ENCODE measurements around the gene EIPR1.

The EIPR1 gene

DNA sequence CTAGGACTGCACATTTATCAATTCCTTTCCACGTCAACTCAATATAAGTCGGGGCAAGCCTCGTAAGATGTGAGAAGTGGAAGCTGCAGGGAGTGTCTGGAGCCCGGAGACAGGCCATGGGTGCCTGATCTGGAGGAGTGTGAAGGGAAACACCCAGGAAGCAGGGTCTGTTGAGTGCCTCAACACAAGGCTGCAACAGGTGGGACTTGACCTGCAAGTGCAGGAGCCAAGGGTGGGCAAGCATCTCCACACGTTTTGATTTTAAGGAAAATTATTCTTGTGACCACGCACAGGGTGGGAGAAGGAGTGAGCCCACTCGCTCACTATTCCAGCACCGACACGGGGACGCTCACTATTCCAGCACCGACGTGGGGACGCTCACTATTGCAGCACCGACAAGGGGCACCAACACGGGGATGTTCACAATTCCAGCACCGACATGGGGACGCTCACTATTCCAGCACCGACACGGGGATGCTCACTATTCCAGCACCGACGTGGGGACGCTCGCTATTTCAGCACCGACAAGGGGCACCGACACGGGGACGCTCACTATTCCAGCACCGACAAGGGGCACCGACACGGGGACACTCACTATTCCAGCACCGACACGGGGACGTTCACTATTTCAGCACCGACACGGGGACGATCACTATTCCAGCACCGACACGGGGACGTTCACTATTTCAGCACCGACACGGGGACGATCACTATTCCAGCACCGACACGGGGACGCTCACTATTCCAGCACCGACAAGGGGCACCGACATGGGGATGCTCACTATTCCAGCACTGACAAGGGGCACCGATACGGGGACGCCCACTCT, 197.3 kb downstream of the EIPR1 start:
- H3K4me3 ChIP-seq (ENCODE audit: low read depth, low read length), result no peak overlapping the region
- TF ChIP-seq, protein P1, sequence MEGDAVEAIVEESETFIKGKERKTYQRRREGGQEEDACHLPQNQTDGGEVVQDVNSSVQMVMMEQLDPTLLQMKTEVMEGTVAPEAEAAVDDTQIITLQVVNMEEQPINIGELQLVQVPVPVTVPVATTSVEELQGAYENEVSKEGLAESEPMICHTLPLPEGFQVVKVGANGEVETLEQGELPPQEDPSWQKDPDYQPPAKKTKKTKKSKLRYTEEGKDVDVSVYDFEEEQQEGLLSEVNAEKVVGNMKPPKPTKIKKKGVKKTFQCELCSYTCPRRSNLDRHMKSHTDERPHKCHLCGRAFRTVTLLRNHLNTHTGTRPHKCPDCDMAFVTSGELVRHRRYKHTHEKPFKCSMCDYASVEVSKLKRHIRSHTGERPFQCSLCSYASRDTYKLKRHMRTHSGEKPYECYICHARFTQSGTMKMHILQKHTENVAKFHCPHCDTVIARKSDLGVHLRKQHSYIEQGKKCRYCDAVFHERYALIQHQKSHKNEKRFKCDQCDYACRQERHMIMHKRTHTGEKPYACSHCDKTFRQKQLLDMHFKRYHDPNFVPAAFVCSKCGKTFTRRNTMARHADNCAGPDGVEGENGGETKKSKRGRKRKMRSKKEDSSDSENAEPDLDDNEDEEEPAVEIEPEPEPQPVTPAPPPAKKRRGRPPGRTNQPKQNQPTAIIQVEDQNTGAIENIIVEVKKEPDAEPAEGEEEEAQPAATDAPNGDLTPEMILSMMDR (IDR thresholded peaks at IDR 0.05; ENCODE audit: borderline replicate concordance, insufficient read depth, low read depth, low read length), result no peak

DNA sequence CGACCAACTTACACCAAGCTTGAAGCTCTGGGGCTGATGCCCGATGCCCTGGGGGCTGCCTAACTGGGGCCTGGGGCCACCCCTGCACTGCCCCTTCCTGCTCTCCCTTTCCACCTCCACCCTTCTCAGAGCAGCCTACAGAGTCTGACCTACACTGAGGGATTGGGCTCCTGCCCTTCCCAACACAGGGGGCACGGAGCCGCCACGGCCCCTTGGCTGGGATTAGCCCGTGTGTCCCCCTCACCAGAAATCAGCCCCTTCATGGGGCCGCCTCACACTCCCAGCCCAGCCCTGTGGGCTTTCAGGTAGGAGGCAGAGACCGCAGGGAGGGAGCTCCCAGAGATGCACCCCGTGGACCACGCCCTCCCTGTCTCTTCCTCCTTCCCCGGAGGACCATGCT, 198.0 kb downstream of the EIPR1 start:
- TF ChIP-seq, protein P1 (IDR thresholded peaks at IDR 0.05; ENCODE audit: borderline replicate concordance, insufficient read depth, low read depth, low read length), result no peak
- no peak overlapping the region for H3K4me3 ChIP-seq (ENCODE audit: low read depth, low read length)

DNA sequence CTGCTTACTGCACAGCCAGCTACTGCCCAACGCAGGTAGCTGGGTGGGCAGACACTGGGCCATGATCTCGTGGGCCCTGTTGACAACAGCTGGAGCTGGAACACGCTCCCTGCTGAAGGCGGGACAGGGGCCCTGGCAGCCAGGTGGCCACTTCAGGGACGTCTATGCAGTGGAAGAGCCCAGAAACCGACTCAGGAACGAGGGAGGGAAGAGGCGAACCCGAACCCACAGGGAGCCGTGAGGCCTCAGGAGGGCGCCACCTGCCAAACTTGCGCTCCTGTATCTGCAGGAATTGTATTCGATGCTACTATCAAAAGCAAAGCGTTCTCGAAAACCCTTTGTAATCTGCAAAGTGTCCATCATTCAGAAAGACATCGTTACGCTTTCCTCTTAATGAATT, 198.4 kb downstream of the EIPR1 start:
- no peak overlapping the region for H3K4me3 ChIP-seq (ENCODE audit: low read depth, low read length)
- TF ChIP-seq, protein P1 (IDR thresholded peaks at IDR 0.05; ENCODE audit: borderline replicate concordance, insufficient read depth, low read depth, low read length), result peak; percentile 33; the same call in 1 of the 2 replicates

DNA sequence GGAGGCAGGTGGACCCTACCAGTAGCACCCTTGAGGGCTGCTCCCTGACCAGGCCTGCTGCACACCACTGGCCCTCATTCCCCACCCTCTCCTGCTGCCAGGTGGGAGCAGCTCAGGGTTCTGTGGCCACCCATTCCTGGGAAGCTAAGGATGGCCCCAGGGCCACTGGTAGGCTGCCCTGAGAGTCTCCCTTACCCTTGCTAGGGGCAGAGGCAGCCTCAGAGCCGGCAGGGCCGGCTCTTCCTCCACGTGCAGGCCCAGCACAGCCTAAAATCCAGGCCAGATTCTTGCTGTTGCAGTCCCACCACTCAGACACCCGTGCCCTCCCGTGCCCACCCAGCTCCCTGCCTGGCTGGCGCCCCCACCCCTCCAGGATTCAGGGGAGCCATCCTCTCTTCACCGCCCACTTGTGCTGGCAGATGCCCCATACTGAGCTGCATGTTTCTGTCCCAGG, 199.0 kb downstream of the EIPR1 start:
- H3K4me3 ChIP-seq (ENCODE audit: low read depth, low read length), result no peak overlapping the region
- TF ChIP-seq, protein P1 (IDR thresholded peaks at IDR 0.05; ENCODE audit: borderline replicate concordance, insufficient read depth, low read depth, low read length), result no peak

DNA sequence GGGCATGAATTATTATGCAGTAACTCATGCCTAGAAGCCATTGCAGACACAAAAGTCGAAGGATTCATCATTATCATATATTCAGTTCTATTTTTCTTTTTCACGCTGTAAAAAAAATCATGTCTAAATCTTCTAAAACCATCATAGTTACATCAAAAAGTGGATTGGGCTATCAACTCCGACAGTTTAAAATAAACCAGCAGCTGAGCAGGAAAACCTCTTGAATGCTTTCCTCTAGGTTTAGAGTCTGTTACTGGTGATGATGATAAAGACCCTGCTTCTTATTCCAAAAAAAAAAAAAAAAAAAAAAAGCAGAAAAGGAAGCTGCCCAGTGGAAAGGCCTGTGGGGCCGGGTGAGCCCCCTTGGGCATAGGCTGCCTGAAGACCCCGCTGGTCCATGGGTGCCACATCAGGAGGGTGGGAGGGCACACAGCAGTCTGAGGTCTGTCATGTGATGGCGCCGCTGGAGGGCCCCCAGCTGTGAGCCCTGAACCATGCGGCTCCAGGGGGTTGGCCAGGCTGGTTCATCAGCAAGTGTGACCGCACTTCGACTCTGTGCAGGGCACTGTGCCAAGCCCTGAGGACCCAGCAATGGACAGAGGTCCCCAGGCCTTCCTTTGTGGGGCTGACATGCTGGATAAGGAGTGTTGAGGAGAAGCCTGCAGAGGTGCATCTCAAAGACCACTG, 199.6 kb downstream of the EIPR1 start:
- H3K4me3 ChIP-seq (ENCODE audit: low read depth, low read length), result no peak overlapping the region
- TF ChIP-seq, protein P1 (IDR thresholded peaks at IDR 0.05; ENCODE audit: borderline replicate concordance, insufficient read depth, low read depth, low read length), result no peak

DNA sequence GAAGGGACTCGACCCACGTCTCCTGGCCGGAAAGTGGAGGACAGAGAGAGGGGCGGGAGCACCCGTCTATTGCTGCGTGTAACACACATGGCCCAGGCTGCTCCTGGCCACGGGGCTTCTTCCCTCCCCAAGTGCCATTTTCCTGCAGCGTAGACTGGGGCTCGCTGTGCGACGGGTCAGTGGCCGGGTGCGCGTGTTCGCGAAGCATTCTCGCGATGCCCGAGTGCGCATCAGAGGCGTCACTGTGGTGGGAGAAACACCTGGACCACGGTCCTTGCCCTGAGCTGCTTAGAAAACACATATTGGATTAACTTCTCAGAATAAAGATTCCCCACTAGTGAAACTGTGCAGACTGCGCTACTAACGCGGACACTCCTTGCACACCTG, 200.8 kb downstream of the EIPR1 start:
- H3K4me3 ChIP-seq (ENCODE audit: low read depth, low read length), result no peak overlapping the region
- TF ChIP-seq, protein P1 (IDR thresholded peaks at IDR 0.05; ENCODE audit: borderline replicate concordance, insufficient read depth, low read depth, low read length), result no peak
